Measurements from ENCODE around the gene ATP8A2. TPM values are rescaled to one million over a fixed set of nuclear protein-coding genes. Genes with fewer than 3 reads are reported as not detected.

The ATP8A2 gene
- total RNA-seq, 1 donor from 2014 or later = 4.2 TPM

- H3K4me1 ChIP-seq = peaks cover 44% of the 10 kb centered on the region
- H3K9ac ChIP-seq = no peak overlapping the region
- H3K4me1 Mint-ChIP-seq = peaks cover 28% of the 10 kb centered on the region
- TF ChIP-seq EZH2 (IDR thresholded peaks at IDR 0.05) (no peak), EZH2phosphoT487 (IDR thresholded peaks at IDR 0.05) (no peak), CTCF (IDR thresholded peaks at IDR 0.05) (no peak)
- H3K27me3 ChIP-seq = no peaks in the 10 kb centered on the region
- H4K20me1 ChIP-seq (ENCODE audit: low read depth) = no peaks in the 10 kb centered on the region
- H3K4me3 ChIP-seq = no peak overlapping the region
- no peak overlapping the region for H3K27ac Mint-ChIP-seq
- no peaks in the 10 kb centered on the region for H3K9me3 ChIP-seq (ENCODE audit: low read depth)
- no peaks in the 10 kb centered on the region for H3K36me3 ChIP-seq
- peaks cover 13% of the 10 kb centered on the region for H3K27me3 Mint-ChIP-seq (ENCODE audit: insufficient read depth, low read depth)
- H3K4me2 ChIP-seq = no peak overlapping the region
- no peak overlapping the region for H3K27ac ChIP-seq
- H3K36me3 Mint-ChIP-seq = no peaks in the 10 kb centered on the region
- H3F3A ChIP-seq (ENCODE audit: low read depth) = peaks cover 39% of the 10 kb centered on the region
- H3K4me3 Mint-ChIP-seq = no peak overlapping the region
- peaks cover 1% of the 10 kb centered on the region for H3K9me3 Mint-ChIP-seq
- no peak for DNase-seq (ENCODE audit: low spot score)
- no peaks in the 10 kb centered on the region for H3K79me2 ChIP-seq (ENCODE audit: low read depth)
- no peak overlapping the region for H2AFZ ChIP-seq (replicated peaks)
Measured at GRCh38 chr13:25934127-25934526, 562.4 kb downstream of the ATP8A2 start.

GRCh38 chr13:25939961-25940687, 568.4 kb downstream of the ATP8A2 start:
- H3K4me2 ChIP-seq = no peak overlapping the region
- TF ChIP-seq EZH2phosphoT487 (IDR thresholded peaks at IDR 0.05) (no peak), CTCF (IDR thresholded peaks at IDR 0.05) (no peak), EZH2 (IDR thresholded peaks at IDR 0.05) (no peak)
- H3K4me3 Mint-ChIP-seq = peak overlapping the region; percentile 3
- H4K20me1 ChIP-seq (ENCODE audit: low read depth) = no peaks in the 10 kb centered on the region
- H3K4me3 ChIP-seq = no peak overlapping the region
- H2AFZ ChIP-seq (replicated peaks) = no peak overlapping the region
- H3K9me3 ChIP-seq (ENCODE audit: low read depth) = no peaks in the 10 kb centered on the region
- no peak for DNase-seq (ENCODE audit: low spot score)
- no peaks in the 10 kb centered on the region for H3K27me3 ChIP-seq
- no peaks in the 10 kb centered on the region for H3F3A ChIP-seq (ENCODE audit: low read depth)
- H3K9me3 Mint-ChIP-seq = peaks cover 9% of the 10 kb centered on the region
- peaks cover 16% of the 10 kb centered on the region for H3K27me3 Mint-ChIP-seq (ENCODE audit: insufficient read depth, low read depth)
- H3K4me1 ChIP-seq = peaks cover 9% of the 10 kb centered on the region
- peaks cover 20% of the 10 kb centered on the region for H3K4me1 Mint-ChIP-seq
- H3K9ac ChIP-seq = no peak overlapping the region
- no peak overlapping the region for H3K27ac Mint-ChIP-seq
- no peaks in the 10 kb centered on the region for H3K36me3 Mint-ChIP-seq
- H3K36me3 ChIP-seq = no peaks in the 10 kb centered on the region
- H3K27ac ChIP-seq = no peak overlapping the region
- H3K79me2 ChIP-seq (ENCODE audit: low read depth) = no peaks in the 10 kb centered on the region

- H3K4me1 ChIP-seq = peaks cover 11% of the 10 kb centered on the region
- H3K36me3 ChIP-seq = no peaks in the 10 kb centered on the region
- H3K9ac ChIP-seq = no peak overlapping the region
- no peak overlapping the region for H2AFZ ChIP-seq (replicated peaks)
- H4K20me1 ChIP-seq (ENCODE audit: low read depth) = no peaks in the 10 kb centered on the region
- H3K27me3 ChIP-seq = no peaks in the 10 kb centered on the region
- no peaks in the 10 kb centered on the region for H3K79me2 ChIP-seq (ENCODE audit: low read depth)
- H3F3A ChIP-seq (ENCODE audit: low read depth) = no peaks in the 10 kb centered on the region
- no peak for TF ChIP-seq EZH2 (IDR thresholded peaks at IDR 0.05)
- no peak for TF ChIP-seq CTCF (IDR thresholded peaks at IDR 0.05)
- TF ChIP-seq EZH2phosphoT487 (IDR thresholded peaks at IDR 0.05) = no peak
- no peak for DNase-seq (ENCODE audit: low spot score)
- H3K9me3 ChIP-seq (ENCODE audit: low read depth) = no peaks in the 10 kb centered on the region
- Mint-ChIP-seq H3K4me1 (peaks cover 28% of the 10 kb centered on the region), H3K27ac (no peak overlapping the region), H3K9me3 (peaks cover 9% of the 10 kb centered on the region), H3K4me3 (no peak overlapping the region), H3K36me3 (no peaks in the 10 kb centered on the region), H3K27me3 (ENCODE audit: insufficient read depth, low read depth) (peaks cover 17% of the 10 kb centered on the region)
- H3K27ac ChIP-seq = no peak overlapping the region
- no peak overlapping the region for H3K4me2 ChIP-seq
- H3K4me3 ChIP-seq = no peak overlapping the region
Measured at GRCh38 chr13:25943081-25943480, 571.3 kb downstream of the ATP8A2 start.

Data from neural progenitor cell (in vitro differentiated cells).